HepG2 (cell line): ENCODE measurements around the gene TNNI3. TPM values are rescaled to one million over a fixed set of nuclear protein-coding genes. Genes with fewer than 3 reads are reported as not detected.

Source experiments
- AHDC1 ChIP-seq: sonication (generic); formaldehyde crosslinking; IDR thresholded peaks from 2 replicates; pipeline ENCODE4 v1.5.1; 2020; ENCODE audit warnings: mild to moderate bottlenecking, missing genetic modification reagents, borderline replicate concordance
- CC2D1A ChIP-seq: sonication (generic); formaldehyde crosslinking; IDR thresholded peaks from 2 replicates; pipeline ENCODE4 v1.8.1; 2023; ENCODE audit warnings: mild to moderate bottlenecking, missing genetic modification reagents
- CREBL2 ChIP-seq: sonication (generic); formaldehyde crosslinking; IDR thresholded peaks from 2 replicates; pipeline ENCODE4 v1.8.1; 2023; ENCODE audit warnings: missing genetic modification reagents, mild to moderate bottlenecking, borderline replicate concordance
- KMT2A ChIP-seq: sonication (generic); formaldehyde crosslinking; IDR thresholded peaks from 2 replicates; pipeline ENCODE4 v1.4.0; 2020; ENCODE audit warnings: missing genetic modification reagents
- TOE1 ChIP-seq: sonication (generic); formaldehyde crosslinking; IDR thresholded peaks from 2 replicates; pipeline ENCODE4 v1.4.0; 2020; ENCODE audit warnings: mild to moderate bottlenecking, missing genetic modification reagents
- YEATS4 ChIP-seq: sonication (generic); formaldehyde crosslinking; IDR thresholded peaks from 2 replicates; pipeline ENCODE4 v1.4.0; 2020; ENCODE audit warnings: missing genetic modification reagents, borderline replicate concordance
- ZBTB2 ChIP-seq: sonication (generic); formaldehyde crosslinking; IDR thresholded peaks from 2 replicates; pipeline ENCODE4 v1.8.0; 2022; ENCODE audit warnings: low read depth, missing genetic modification reagents
- ZHX2 ChIP-seq, 2 experiments: sonication (generic) in 1 of 2; formaldehyde crosslinking in 1 of 2; IDR thresholded peaks; 2 replicates each; pipeline versions ENCODE4 v1.6.1 to v1.9.0; 2014 to 2022; ENCODE audit warnings: antibody characterized with exemption in 1 of 2, borderline replicate concordance in 1 of 2, inconsistent platforms in 1 of 2, low read depth in 1 of 2, missing genetic modification reagents in 1 of 2
- ZNF180 ChIP-seq: sonication (generic); formaldehyde crosslinking; IDR thresholded peaks from 2 replicates; pipeline ENCODE4 v1.4.0; 2020; ENCODE audit warnings: low read depth, missing genetic modification reagents, borderline replicate concordance
- ZNF251 ChIP-seq: sonication (generic); formaldehyde crosslinking; IDR thresholded peaks from 2 replicates; pipeline ENCODE4 v1.9.0; 2021; ENCODE audit warnings: mild to moderate bottlenecking, missing genetic modification reagents
- ZNF652 ChIP-seq: IDR thresholded peaks from 2 replicates; pipeline ENCODE4 v1.6.1; 2016; ENCODE audit warnings: low read depth, borderline replicate concordance
- ZNF746 ChIP-seq: sonication (generic); formaldehyde crosslinking; IDR thresholded peaks from 2 replicates; pipeline ENCODE4 v1.8.0; 2022; ENCODE audit warnings: mild to moderate bottlenecking, missing genetic modification reagents
- polyA plus RNA-seq, 8 experiments: library from polyadenylated mRNA; depleted of rRNA in 3 of 8; stranded (reverse) in 7 of 8; unstranded in 1 of 8; fragments of >200 nt; fragmentation: Illumina TruSeq in 4 of 8; extraction: Trizol in 4 of 8; gene quantifications; 2 replicates each; pipeline versions ENCODE4 v1.2.1 to v1.2.3, GENCODE V29; 2011 to 2016; ENCODE audit warnings: low read depth in 4 of 8, missing spikeins in 1 of 8, mixed read lengths in 1 of 8; ENCODE audit not compliant: insufficient read depth in 1 of 8
- total RNA-seq, 5 experiments: library from RNA; depleted of rRNA; stranded (reverse); fragments of >200 nt; fragmentation: Illumina TruSeq; extraction: Trizol; gene quantifications; 2 replicates each; pipeline ENCODE4 v1.2.3, GENCODE V29; 2016; ENCODE audit warnings: low read depth in 1 of 5

TNNI3 gene
- total and polyA plus RNA-seq, 2 of the 13 experiments (the other 11 are each of a cell fraction or from before 2014, with no cell fraction given) = 3.5 to 3.7 TPM

- TF ChIP-seq AHDC1 = no peak
- TF ChIP-seq ZNF652 (CRISPR knock-in tag) = peak; percentile 79; the same call in 1 of the 2 replicates
- no peak for TF ChIP-seq CREBL2 (CRISPR knock-in tag)
- no peak for TF ChIP-seq KMT2A (CRISPR knock-in tag)
- TF ChIP-seq ZHX2 (IDR thresholded peaks at IDR 0.05; ENCODE audit: low read depth) = no peak
- no peak for TF ChIP-seq ZHX2 (CRISPR knock-in tag; IDR thresholded peaks at IDR 0.05; ENCODE audit: borderline replicate concordance)
- no peak for TF ChIP-seq ZBTB2
- no peak for TF ChIP-seq TOE1 (CRISPR knock-in tag)
- no peak for TF ChIP-seq YEATS4
- TF ChIP-seq ZNF251 (CRISPR knock-in tag) = no peak
- TF ChIP-seq ZNF746 (CRISPR knock-in tag) = no peak
- TF ChIP-seq CC2D1A (CRISPR knock-in tag) = no peak
- no peak for TF ChIP-seq ZNF180 (CRISPR knock-in tag)
Measured at GRCh38 chr19:55160128-55160985, 2.8 kb upstream of the TNNI3 start (continued).
